Calu3 (cell line): ENCODE results near the gene GLUD1. TPM values are rescaled to one million over a fixed set of nuclear protein-coding genes. Genes with fewer than 3 reads are reported as not detected.
A peak's percentile ranks its signal among the peaks of the same experiment; 100 is the strongest.
"Not testable (repeated sequence)": the region's sequence is repeated elsewhere in the genome, so short reads cannot be mapped to it uniquely, and the experiment has no call there.

Source experiments
- BruUV-seq: library from RNA; stranded (reverse); fragments of 400-500 nt; replicated peaks from 2 replicates; lab custom pipeline; 2021; lab: Mats Ljungman, UMichigan
- CTCF ChIA-PET: fragments of 300-600 bp; sonication (Branson Sonifier 250); formaldehyde crosslinking; loops from one replicate; lab custom pipeline; 2022; ENCODE audit warnings: antibody characterized with exemption; lab: Charles Lee
- DNase-seq: peaks from one replicate; pipeline ENCODE4 v3.0.0; 2022
- H3K27ac Mint-ChIP-seq: one replicate; pipeline ENCODE4 v1.8.0; 2022; ENCODE audit warnings: mixed read lengths; ENCODE audit not compliant: unreplicated experiment
- H3K27me3 Mint-ChIP-seq: one replicate; pipeline ENCODE4 v1.8.0; 2022; ENCODE audit warnings: mixed read lengths; ENCODE audit not compliant: unreplicated experiment
- H3K36me3 Mint-ChIP-seq: one replicate; pipeline ENCODE4 v1.8.0; 2022; ENCODE audit warnings: mild to moderate bottlenecking, moderate library complexity, mixed read lengths; ENCODE audit not compliant: insufficient read depth, unreplicated experiment
- H3K4me1 Mint-ChIP-seq: one replicate; pipeline ENCODE4 v1.8.0; 2022; ENCODE audit warnings: mild to moderate bottlenecking, low read depth, mixed read lengths; ENCODE audit not compliant: unreplicated experiment
- H3K4me3 Mint-ChIP-seq: one replicate; pipeline ENCODE4 v1.8.0; 2022; ENCODE audit warnings: mild to moderate bottlenecking, low read depth, moderate library complexity, mixed read lengths; ENCODE audit not compliant: unreplicated experiment
- H3K9me3 Mint-ChIP-seq: one replicate; pipeline ENCODE4 v1.8.0; 2022; ENCODE audit warnings: low read depth, mixed read lengths; ENCODE audit not compliant: unreplicated experiment
- CTCF ChIP-seq: fragments of 200-600 bp; IDR thresholded peaks from one replicate; pipeline ENCODE4 v1.8.0; 2022; ENCODE audit warnings: antibody characterized with exemption; ENCODE audit not compliant: unreplicated experiment
- intact Hi-C: fragments of 100-400 bp; cut with micrococcal nuclease; formaldehyde crosslinking; loops from one replicate; pipeline ENCODE4 v1.10.0; 2022; ENCODE audit not compliant: unreplicated experiment
- total RNA-seq: library from RNA; stranded (reverse); gene quantifications from 2 replicates; pipeline ENCODE4 v1.2.3, GENCODE V29; 2022

The GLUD1 gene
- total RNA-seq, 1 experiment from 2014 or later, result 70.8 TPM

- no peak overlapping the region for H3K4me3 Mint-ChIP-seq
- no peaks in the 10 kb centered on the region for H3K9me3 Mint-ChIP-seq
- H3K27ac Mint-ChIP-seq, result no peak overlapping the region
- DNase-seq, result no peak
- no peaks in the 10 kb centered on the region for H3K36me3 Mint-ChIP-seq
- CTCF ChIA-PET, result no interaction called here
- BruUV-seq, result no TSS peak
- H3K27me3 Mint-ChIP-seq, result no peaks in the 10 kb centered on the region
- no peak for TF ChIP-seq CTCF
- intact Hi-C loops, result no loop called here
- H3K4me1 Mint-ChIP-seq, result no peaks in the 10 kb centered on the region
Observed at GRCh38 chr10:87038286-87038717, 56.3 kb downstream of the GLUD1 start.

- DNase-seq, result no peak
- H3K36me3 Mint-ChIP-seq, result no peaks in the 10 kb centered on the region
- CTCF ChIA-PET, result no interaction called here
- H3K27me3 Mint-ChIP-seq, result no peaks in the 10 kb centered on the region
- H3K4me3 Mint-ChIP-seq, result no peak overlapping the region
- no peaks in the 10 kb centered on the region for H3K9me3 Mint-ChIP-seq
- intact Hi-C loops, result no loop called here
- H3K4me1 Mint-ChIP-seq, result no peaks in the 10 kb centered on the region
- no peak for TF ChIP-seq CTCF
- H3K27ac Mint-ChIP-seq, result no peak overlapping the region
- BruUV-seq, result no TSS peak
Observed at GRCh38 chr10:87036623-87037022, 58.0 kb downstream of the GLUD1 start.

- no peak overlapping the region for H3K4me3 Mint-ChIP-seq
- no peak for TF ChIP-seq CTCF
- no peak for DNase-seq
- no peaks in the 10 kb centered on the region for H3K36me3 Mint-ChIP-seq
- intact Hi-C loops, result no loop called here
- H3K27ac Mint-ChIP-seq, result no peak overlapping the region
- H3K4me1 Mint-ChIP-seq, result no peaks in the 10 kb centered on the region
- no TSS peak for BruUV-seq
- CTCF ChIA-PET, result interaction anchor here (0.7 kb wide), 1 partner anchor 851 kb away, joined by 6 read pairs; no protein-coding TSS in a partner anchor
- no peaks in the 10 kb centered on the region for H3K27me3 Mint-ChIP-seq
- H3K9me3 Mint-ChIP-seq, result no peaks in the 10 kb centered on the region
Observed at GRCh38 chr10:87030912-87031635, 63.6 kb downstream of the GLUD1 start.

GRCh38 chr10:87030419-87030818, 64.2 kb downstream of the GLUD1 start:
- intact Hi-C loops, H3K36me3 Mint-ChIP-seq, H3K27ac Mint-ChIP-seq, DNase-seq, BruUV-seq, H3K4me1 Mint-ChIP-seq, H3K9me3 Mint-ChIP-seq, H3K27me3 Mint-ChIP-seq, H3K4me3 Mint-ChIP-seq: not testable (repeated sequence)
- CTCF ChIA-PET, result interaction anchor here (0.6 kb wide), 1 partner anchor 300 kb away, joined by 7 read pairs; no protein-coding TSS in a partner anchor

GRCh38 chr10:87026747-87027508, 67.7 kb downstream of the GLUD1 start:
- H3K27ac Mint-ChIP-seq, H3K9me3 Mint-ChIP-seq, H3K27me3 Mint-ChIP-seq, DNase-seq, intact Hi-C loops, H3K4me1 Mint-ChIP-seq, H3K4me3 Mint-ChIP-seq, CTCF ChIA-PET, H3K36me3 Mint-ChIP-seq, BruUV-seq: not testable (repeated sequence)

GRCh38 chr10:87025285-87025958, 69.2 kb downstream of the GLUD1 start:
- CTCF ChIA-PET, result interaction anchor here (0.6 kb wide), 1 partner anchor 16 kb away, joined by 3 read pairs; no protein-coding TSS in a partner anchor
- BruUV-seq, H3K36me3 Mint-ChIP-seq, H3K4me1 Mint-ChIP-seq, H3K27ac Mint-ChIP-seq, H3K4me3 Mint-ChIP-seq, H3K27me3 Mint-ChIP-seq, H3K9me3 Mint-ChIP-seq, DNase-seq, intact Hi-C loops: not testable (repeated sequence)

GRCh38 chr10:87020056-87020455, 74.6 kb downstream of the GLUD1 start, which contains the start of gene FAM25A:
FAM25A (plus strand) TSS chr10:87020294; CDS start chr10:87020325, 31 bp downstream.
- intact Hi-C loops, H3K27me3 Mint-ChIP-seq, H3K27ac Mint-ChIP-seq, H3K4me1 Mint-ChIP-seq, H3K4me3 Mint-ChIP-seq, BruUV-seq, H3K36me3 Mint-ChIP-seq, H3K9me3 Mint-ChIP-seq, CTCF ChIA-PET: not testable (repeated sequence)
- DNase-seq, result peak; percentile 25
